WTC11 (cell line): ENCODE results near the gene LIF. TPM values are rescaled to one million over a fixed set of nuclear protein-coding genes. Genes with fewer than 3 reads are reported as not detected.

Source experiments
- ATAC-seq: fragments of 200-7000 bp; cut with Tn5 transposase; 2 replicates; pipeline ENCODE4 v1.10.0; 2021; ENCODE audit warnings: mild to moderate bottlenecking, moderate library complexity
- CTCF ChIA-PET: fragments of 300-600 bp; sonication (Branson Sonifier 250); formaldehyde crosslinking; loops from one replicate; lab custom pipeline; 2021; ENCODE audit warnings: antibody characterized with exemption; lab: Charles Lee
- POLR2A ChIA-PET: fragments of 350-600 bp; sonication (Branson Sonifier 250); formaldehyde crosslinking; loops from one replicate; lab custom pipeline; 2021; ENCODE audit warnings: antibody characterized with exemption; lab: Charles Lee
- DNase-seq: peaks from one replicate; pipeline ENCODE4 v3.0.0; 2021; ENCODE audit warnings: low spot score
- H3K27ac Mint-ChIP-seq: 2 replicates; pipeline ENCODE4 v1.8.0; 2021; ENCODE audit warnings: mixed read lengths
- H3K27me3 Mint-ChIP-seq: 2 replicates; pipeline ENCODE4 v1.8.0; 2021; ENCODE audit warnings: low read depth, mild to moderate bottlenecking, moderate library complexity, mixed read lengths
- H3K36me3 Mint-ChIP-seq: 2 replicates; pipeline ENCODE4 v1.8.0; 2021; ENCODE audit warnings: mixed read lengths
- H3K4me1 Mint-ChIP-seq: 2 replicates; pipeline ENCODE4 v1.8.0; 2022; ENCODE audit warnings: mixed read lengths
- H3K4me3 Mint-ChIP-seq: 2 replicates; pipeline ENCODE4 v1.8.0; 2021; ENCODE audit warnings: mild to moderate bottlenecking, moderate library complexity, mixed read lengths
- H3K9me3 Mint-ChIP-seq: 2 replicates; pipeline ENCODE4 v1.8.0; 2021; ENCODE audit warnings: mixed read lengths
- E2F4 ChIP-seq: sonication (generic); formaldehyde crosslinking; IDR thresholded peaks from 2 replicates; pipeline ENCODE4 v1.8.1; 2022; ENCODE audit warnings: low read depth, mild to moderate bottlenecking, moderate library complexity, missing genetic modification reagents, borderline replicate concordance
- ERG ChIP-seq: fragments of 250-450 bp; sonication (Bioruptor Pico); IDR thresholded peaks from 2 replicates; pipeline ENCODE4 v1.8.0; 2021; ENCODE audit warnings: mild to moderate bottlenecking
- GABPB1 ChIP-seq: sonication (generic); formaldehyde crosslinking; IDR thresholded peaks from 2 replicates; pipeline ENCODE4 v1.8.1; 2023; ENCODE audit warnings: mild to moderate bottlenecking, missing genetic modification reagents
- IRF2 ChIP-seq: sonication (generic); formaldehyde crosslinking; IDR thresholded peaks from 2 replicates; pipeline ENCODE4 v1.8.0; 2022; ENCODE audit warnings: low read depth, missing genetic modification reagents, borderline replicate concordance
- JUN ChIP-seq: sonication (generic); formaldehyde crosslinking; IDR thresholded peaks from 2 replicates; pipeline ENCODE4 v1.8.0; 2023; ENCODE audit warnings: mild to moderate bottlenecking, missing genetic modification reagents
- KAT7 ChIP-seq: sonication (generic); formaldehyde crosslinking; IDR thresholded peaks from 2 replicates; pipeline ENCODE4 v1.8.1; 2023; ENCODE audit warnings: missing genetic modification reagents, mild to moderate bottlenecking, borderline replicate concordance
- NFATC4 ChIP-seq: fragments of 250-450 bp; sonication (Bioruptor Pico); IDR thresholded peaks from 2 replicates; pipeline ENCODE4 v1.9.0; 2021; ENCODE audit warnings: mild to moderate bottlenecking
- PRRX2 ChIP-seq: fragments of 250-450 bp; sonication (Bioruptor Pico); IDR thresholded peaks from 2 replicates; pipeline ENCODE4 v1.8.0; 2021; ENCODE audit warnings: mild to moderate bottlenecking
- SMAD3 ChIP-seq: sonication (generic); formaldehyde crosslinking; IDR thresholded peaks from 2 replicates; pipeline ENCODE4 v1.8.0; 2022; ENCODE audit warnings: missing genetic modification reagents, mild to moderate bottlenecking, borderline replicate concordance
- SP1 ChIP-seq: sonication (generic); formaldehyde crosslinking; conservative IDR thresholded peaks from 2 replicates; pipeline ENCODE4 v1.8.1; 2022; ENCODE audit warnings: missing genetic modification reagents
- TP53 ChIP-seq: sonication (generic); formaldehyde crosslinking; IDR thresholded peaks from 2 replicates; pipeline ENCODE4 v1.8.1; 2023; ENCODE audit warnings: mild to moderate bottlenecking, missing genetic modification reagents
- ZNF121 ChIP-seq: sonication (generic); formaldehyde crosslinking; IDR thresholded peaks from 2 replicates; pipeline ENCODE4 v1.8.0; 2023; ENCODE audit warnings: missing genetic modification reagents
- ZNF263 ChIP-seq: sonication (generic); formaldehyde crosslinking; IDR thresholded peaks from 2 replicates; pipeline ENCODE4 v1.8.1; 2022; ENCODE audit warnings: low read depth, mild to moderate bottlenecking, moderate library complexity, missing genetic modification reagents
- ZNF281 ChIP-seq: sonication (generic); formaldehyde crosslinking; IDR thresholded peaks from 2 replicates; pipeline ENCODE4 v1.8.0; 2023; ENCODE audit warnings: mild to moderate bottlenecking, missing genetic modification reagents
- ZNF416 ChIP-seq: fragments of 250-450 bp; sonication (Bioruptor Pico); IDR thresholded peaks from 2 replicates; pipeline ENCODE4 v1.9.0; 2021; ENCODE audit warnings: mild to moderate bottlenecking, inconsistent platforms
- total RNA-seq: library from RNA; stranded (reverse); gene quantifications from 3 replicates; pipeline ENCODE4 v1.2.3, GENCODE V29; 2021
- TF ChIP-seq, protein P1 (sequence below): fragments of 250-450 bp; sonication (Bioruptor Pico); IDR thresholded peaks from 2 replicates; pipeline ENCODE4 v1.9.0; 2021; ENCODE audit warnings: mild to moderate bottlenecking
- TF ChIP-seq, protein P2 (sequence below): fragments of 250-450 bp; sonication (Bioruptor Pico); IDR thresholded peaks from 2 replicates; pipeline ENCODE4 v1.9.0; 2021; ENCODE audit warnings: moderate library complexity, mild to moderate bottlenecking, inconsistent platforms, borderline replicate concordance
- TF ChIP-seq, protein P3 (sequence below): sonication (generic); formaldehyde crosslinking; IDR thresholded peaks from 2 replicates; pipeline ENCODE4 v1.8.1; 2023; ENCODE audit warnings: mild to moderate bottlenecking, missing genetic modification reagents, borderline replicate concordance

LIF gene
- total RNA-seq, 1 experiment from 2014 or later, result 7.2 TPM

- TF ChIP-seq ZNF281 (CRISPR knock-in tag), result no peak
- TF ChIP-seq TP53, result no peak
- no peak for TF ChIP-seq SP1 (CRISPR knock-in tag)
- TF ChIP-seq, protein P1, sequence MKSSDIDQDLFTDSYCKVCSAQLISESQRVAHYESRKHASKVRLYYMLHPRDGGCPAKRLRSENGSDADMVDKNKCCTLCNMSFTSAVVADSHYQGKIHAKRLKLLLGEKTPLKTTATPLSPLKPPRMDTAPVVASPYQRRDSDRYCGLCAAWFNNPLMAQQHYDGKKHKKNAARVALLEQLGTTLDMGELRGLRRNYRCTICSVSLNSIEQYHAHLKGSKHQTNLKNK (CRISPR knock-in tag), result no peak
- TF ChIP-seq SMAD3, result no peak
- no peak for TF ChIP-seq JUN (CRISPR knock-in tag)
- no peak for TF ChIP-seq E2F4 (CRISPR knock-in tag)
- TF ChIP-seq, protein P2, sequence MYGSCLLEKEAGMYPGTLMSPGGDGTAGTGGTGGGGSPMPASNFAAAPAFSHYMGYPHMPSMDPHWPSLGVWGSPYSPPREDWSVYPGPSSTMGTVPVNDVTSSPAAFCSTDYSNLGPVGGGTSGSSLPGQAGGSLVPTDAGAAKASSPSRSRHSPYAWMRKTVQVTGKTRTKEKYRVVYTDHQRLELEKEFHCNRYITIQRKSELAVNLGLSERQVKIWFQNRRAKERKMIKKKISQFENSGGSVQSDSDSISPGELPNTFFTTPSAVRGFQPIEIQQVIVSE (CRISPR knock-in tag), result no peak
- TF ChIP-seq ERG (CRISPR knock-in tag), result no peak
- no peak for TF ChIP-seq NFATC4 (CRISPR knock-in tag)
- no peak for TF ChIP-seq ZNF416 (CRISPR knock-in tag)
- no peak for TF ChIP-seq GABPB1 (CRISPR knock-in tag)
Measured at GRCh38 chr22:30247974-30248373, 1.4 kb upstream of the LIF start (continued).

GRCh38 chr22:30247561-30247960 is 1.0 kb upstream of the LIF start:
- peak overlapping the region; percentile 76 for H3K4me3 Mint-ChIP-seq
- DNase-seq (no peak), ATAC-seq (no peak)
- no peaks in the 10 kb centered on the region for H3K9me3 Mint-ChIP-seq
- H3K27me3 Mint-ChIP-seq, result no peaks in the 10 kb centered on the region
- ChIA-PET CTCF (no interaction called here), POLR2A (no interaction called here)
- peaks cover 12% of the 10 kb centered on the region; the same call in 1 of the 2 replicates for H3K36me3 Mint-ChIP-seq
- H3K27ac Mint-ChIP-seq, result no peak overlapping the region
- TF ChIP-seq IRF2 (CRISPR knock-in tag) (no peak), PRRX2 (CRISPR knock-in tag) (no peak), KAT7 (CRISPR knock-in tag) (no peak), ZNF121 (no peak), ZNF263 (CRISPR knock-in tag) (no peak)
- TF ChIP-seq, protein P3, sequence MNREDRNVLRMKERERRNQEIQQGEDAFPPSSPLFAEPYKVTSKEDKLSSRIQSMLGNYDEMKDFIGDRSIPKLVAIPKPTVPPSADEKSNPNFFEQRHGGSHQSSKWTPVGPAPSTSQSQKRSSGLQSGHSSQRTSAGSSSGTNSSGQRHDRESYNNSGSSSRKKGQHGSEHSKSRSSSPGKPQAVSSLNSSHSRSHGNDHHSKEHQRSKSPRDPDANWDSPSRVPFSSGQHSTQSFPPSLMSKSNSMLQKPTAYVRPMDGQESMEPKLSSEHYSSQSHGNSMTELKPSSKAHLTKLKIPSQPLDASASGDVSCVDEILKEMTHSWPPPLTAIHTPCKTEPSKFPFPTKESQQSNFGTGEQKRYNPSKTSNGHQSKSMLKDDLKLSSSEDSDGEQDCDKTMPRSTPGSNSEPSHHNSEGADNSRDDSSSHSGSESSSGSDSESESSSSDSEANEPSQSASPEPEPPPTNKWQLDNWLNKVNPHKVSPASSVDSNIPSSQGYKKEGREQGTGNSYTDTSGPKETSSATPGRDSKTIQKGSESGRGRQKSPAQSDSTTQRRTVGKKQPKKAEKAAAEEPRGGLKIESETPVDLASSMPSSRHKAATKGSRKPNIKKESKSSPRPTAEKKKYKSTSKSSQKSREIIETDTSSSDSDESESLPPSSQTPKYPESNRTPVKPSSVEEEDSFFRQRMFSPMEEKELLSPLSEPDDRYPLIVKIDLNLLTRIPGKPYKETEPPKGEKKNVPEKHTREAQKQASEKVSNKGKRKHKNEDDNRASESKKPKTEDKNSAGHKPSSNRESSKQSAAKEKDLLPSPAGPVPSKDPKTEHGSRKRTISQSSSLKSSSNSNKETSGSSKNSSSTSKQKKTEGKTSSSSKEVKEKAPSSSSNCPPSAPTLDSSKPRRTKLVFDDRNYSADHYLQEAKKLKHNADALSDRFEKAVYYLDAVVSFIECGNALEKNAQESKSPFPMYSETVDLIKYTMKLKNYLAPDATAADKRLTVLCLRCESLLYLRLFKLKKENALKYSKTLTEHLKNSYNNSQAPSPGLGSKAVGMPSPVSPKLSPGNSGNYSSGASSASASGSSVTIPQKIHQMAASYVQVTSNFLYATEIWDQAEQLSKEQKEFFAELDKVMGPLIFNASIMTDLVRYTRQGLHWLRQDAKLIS (CRISPR knock-in tag), result no peak
- peaks cover 45% of the 10 kb centered on the region for H3K4me1 Mint-ChIP-seq
